ENCODE measurements around the gene PRH2.

Gene PRH2

DNA sequence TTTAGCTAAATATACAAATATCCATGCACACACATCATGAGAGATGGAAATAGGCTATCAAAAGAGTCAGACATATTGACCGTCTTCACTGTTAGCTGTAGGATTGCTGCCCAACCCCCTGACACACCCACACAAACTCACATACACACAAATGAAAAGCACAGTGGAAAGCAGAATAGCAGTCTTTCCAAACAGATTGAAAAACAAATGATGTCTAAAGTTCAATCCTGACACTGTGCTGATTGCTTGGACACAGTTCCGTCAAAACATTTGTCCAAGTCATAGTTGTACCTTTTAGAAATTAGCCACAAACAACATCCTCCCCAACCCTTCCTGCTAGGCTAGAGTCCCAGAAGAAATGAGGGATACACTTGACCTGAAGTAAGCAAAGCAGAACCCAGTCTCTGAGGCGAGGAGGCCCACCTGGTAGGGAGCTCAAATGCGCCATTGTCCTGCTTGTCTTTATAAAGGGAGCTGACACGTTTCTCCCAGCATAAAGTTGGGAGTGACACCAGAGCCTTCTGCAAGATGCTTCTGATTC, at the start of gene PRH2:
Gene PRH2 (plus strand): TSS at position 491 of the 541 bp plus-strand sequence. CDS start 38 bp downstream, at position 529.
- no peak for DNase-seq

DNA sequence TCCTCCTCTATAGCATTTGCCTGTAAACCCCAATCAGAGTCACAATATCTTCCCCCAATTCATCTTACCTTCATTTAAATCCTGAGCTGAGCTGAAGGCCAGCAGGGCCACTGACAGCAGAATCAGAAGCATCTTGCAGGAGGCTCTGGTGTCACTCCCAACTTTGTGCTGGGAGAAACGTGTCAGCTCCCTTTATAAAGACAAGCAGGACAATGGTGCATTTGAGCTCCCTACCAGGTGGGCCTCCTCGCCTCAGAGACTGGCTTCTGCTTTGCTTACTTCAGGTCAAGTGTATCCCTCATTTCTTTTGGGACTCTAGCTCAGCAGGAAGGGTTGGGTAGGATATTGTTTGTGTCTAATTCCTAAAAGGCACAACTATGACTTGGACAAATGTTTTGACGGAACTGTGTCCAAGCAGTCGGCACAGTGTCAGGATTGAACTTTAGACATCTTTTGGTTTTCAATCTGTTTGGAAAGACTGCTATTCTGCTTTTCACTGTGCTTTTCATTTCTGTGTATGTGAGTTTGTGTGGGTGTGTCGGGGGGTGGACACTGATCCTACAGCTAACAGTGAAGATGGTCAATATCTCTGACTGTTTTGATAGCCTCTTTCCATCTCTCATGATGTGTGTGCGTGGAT, 44.8 kb upstream of the PRH2 start, which contains the start of gene PRH1:
Gene PRH1 (minus strand): TSS at position 170 of the 640 bp plus-strand sequence. CDS start 38 bp downstream, at position 132.
- no peak for DNase-seq

DNA sequence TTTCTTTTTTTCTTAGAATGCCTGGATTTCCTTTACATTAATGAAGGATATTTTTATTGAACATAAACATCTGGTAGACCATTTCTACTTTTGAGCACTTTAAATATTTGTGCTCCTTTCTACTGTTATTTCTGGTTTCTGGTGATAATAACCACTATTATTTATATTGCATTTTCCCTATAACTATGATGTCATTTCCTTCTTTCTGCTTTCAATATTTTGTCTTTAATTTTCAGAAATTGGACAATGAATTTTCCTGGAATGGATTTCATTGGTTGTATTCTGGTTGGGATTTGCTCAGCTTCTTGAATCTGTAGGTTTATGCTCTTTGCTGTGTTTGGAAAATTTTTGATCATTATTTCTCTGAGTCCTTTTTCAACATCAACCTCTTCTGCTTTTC, 39.8 kb upstream of the PRH2 start:
- DNase-seq, result no peak

- no peak for DNase-seq
Observed at GRCh38 chr12:10891937-10892336, 37.1 kb upstream of the PRH2 start.

DNA sequence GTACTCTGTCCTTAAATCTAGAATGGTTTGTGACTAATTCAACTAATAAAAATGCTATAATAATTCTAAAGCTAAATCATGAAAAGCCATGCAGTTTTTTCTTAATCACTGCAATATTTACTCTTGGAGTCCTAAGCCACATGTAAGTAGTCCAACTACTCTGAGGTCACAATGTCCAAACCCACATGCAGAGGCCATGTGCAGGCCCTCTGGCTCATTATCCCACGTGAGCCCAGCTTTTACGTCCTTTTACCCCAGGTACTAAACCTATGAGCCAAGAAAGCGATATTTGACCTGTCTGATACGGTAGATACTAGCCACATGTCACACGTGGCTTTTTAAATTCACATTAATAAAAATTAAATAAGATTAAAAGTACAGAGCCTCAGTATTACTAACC, 32.2 kb upstream of the PRH2 start:
- DNase-seq, result no peak

DNA sequence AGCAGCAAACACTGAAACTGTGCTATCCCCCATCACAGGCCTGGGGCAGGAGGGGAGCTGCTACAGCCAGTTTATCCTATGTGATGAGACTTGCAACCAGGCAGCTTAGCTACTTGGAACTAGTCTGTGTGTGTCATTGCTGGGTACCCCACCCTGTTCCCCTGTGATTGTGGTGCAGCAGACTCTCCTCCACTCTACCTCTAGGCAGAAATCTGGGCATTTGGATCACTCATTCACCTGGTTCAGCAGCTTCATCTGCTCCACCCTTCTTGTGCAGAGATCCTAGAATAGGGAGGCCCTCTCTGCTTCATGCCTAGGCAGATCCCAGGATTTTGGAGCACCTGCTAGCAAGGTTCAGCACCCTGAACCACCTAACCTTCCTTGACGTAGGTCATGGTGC, 28.5 kb upstream of the PRH2 start:
- no peak for DNase-seq

DNA sequence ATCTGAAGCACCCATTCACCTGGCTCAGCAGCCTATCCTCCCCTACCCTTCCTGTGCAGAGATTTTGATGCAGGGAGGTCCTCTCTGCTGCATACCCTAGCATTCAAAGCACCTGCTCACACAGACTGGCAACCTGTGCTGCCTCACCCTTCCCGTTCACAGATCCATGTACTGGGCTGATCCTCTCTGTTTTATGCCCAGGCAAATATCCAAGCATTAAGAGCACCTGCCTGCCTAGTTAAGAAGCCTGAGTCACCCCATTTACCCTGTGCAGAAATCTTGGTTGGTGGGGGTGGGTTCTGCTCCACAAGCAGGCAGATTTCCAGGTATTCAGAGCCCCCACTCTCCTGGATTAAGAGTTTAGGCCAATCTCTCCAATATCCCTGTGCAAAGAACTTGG, 28.1 kb upstream of the PRH2 start:
- no peak for DNase-seq

- no peak for DNase-seq
Observed at GRCh38 chr12:10901427-10901826, 27.6 kb upstream of the PRH2 start.

DNA sequence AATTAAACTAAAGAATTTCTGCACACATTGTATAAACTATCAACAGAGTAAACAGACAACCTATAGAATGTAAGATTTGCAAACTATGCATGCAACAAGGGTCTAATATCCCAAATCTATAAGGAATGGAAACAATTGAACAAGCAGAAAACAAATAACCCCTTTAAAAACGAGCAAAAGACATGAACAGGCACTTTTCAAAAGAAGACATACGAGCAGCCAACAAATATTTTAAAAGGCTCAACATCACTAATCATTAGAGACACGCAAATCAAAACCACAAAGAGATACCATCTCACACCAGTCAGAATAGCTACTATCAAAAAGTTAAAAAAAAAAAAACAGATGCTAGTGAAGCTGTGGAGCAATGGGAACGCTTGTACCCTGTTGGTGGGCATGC, 24.4 kb upstream of the PRH2 start:
- no peak for DNase-seq

DNA sequence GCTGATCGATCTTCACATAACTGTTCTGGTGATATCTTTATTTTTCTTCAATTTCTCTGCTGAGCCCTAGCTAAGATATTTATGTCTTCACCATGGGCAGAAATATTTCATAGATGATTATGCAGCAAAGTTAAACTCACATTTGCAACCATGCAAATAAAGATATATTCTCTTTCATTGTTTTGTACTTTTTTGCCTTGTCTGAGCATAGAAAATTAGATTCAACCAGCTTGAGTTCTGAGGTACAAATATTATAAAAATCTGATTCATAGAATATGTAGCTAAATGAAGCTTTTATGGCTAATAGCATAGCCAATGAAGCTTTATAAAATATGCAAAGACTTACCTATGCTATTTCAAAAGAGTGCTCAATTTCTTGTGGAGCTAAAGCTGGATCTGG, 19.6 kb upstream of the PRH2 start, which contains the start of gene TAS2R13:
Gene TAS2R13 (minus strand): TSS at position 101 of the 400 bp plus-strand sequence. CDS start 264 bp downstream, outside the sequence.
- DNase-seq, result no peak

GRCh38 chr12:10910380-10910779, 18.7 kb upstream of the PRH2 start:
- DNase-seq, result no peak

DNA sequence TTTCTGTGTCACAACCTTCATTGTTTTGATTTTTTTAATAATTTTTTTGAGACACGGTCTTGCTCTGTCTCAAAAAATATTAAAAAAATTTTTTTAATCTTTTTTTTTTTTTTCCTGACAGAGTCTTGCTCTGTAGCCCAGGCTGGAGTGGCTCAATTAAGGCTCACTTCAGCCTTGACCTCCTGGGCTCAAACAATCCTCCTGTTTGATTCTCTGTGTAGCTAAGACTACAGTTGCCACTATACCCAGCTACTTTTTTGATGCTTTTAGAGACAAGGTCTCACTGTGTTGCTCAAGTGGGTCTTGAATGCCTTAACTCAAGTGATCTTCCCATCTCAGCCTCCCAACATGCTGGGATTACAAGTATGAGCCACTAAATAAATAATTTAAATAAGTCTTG, 9.2 kb upstream of the PRH2 start:
- no peak for DNase-seq

DNA sequence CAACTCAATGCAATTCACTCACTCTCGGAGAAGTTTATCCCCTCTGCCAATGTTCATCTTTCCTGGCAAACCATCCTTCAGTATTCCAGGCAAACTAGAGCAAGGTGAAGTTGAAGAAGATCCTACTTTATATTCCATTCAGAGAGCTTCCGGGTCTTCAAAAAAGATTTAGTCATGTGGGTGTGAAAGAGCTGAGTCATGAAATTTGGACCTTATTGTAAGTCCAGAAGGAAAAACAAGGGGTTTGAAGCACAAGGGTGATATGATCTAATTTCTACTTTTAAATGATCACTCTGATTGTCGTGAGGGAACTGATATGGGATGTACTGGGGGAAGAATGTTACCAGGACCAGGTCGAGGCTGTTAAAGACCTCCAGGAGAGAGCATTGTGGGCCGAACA, 2.8 kb upstream of the PRH2 start:
- DNase-seq, result no peak

DNA sequence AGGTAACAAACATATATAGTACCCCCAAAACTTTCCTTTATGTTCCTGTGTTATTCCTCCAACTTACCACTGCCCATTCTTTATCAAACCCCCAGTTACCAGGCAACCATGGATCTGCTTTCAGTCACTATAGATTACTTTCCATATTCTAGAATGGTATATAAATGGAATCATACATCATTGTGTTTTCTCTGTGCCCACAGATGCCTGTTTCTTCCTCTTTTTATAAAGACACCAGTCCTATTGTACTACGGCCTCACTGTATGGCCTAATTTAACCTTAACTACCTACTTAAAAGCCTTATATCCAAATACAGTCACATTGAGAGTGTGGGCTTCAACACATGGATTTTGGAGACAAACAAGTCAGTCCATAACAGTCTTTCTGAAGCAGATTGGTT, 7.5 kb downstream of the PRH2 start:
- DNase-seq, result no peak

GRCh38 chr12:10939163-10939562, 10.1 kb downstream of the PRH2 start, which contains the start of gene TAS2R14:
Gene TAS2R14, minus strand, starts transcription at chr12:10939263. Its CDS starts 56 bp downstream, at chr12:10939207.
- DNase-seq, result no peak

GRCh38 chr12:10940389-10940788, 11.4 kb downstream of the PRH2 start:
- DNase-seq, result no peak

GRCh38 chr12:10941369-10941768, 12.3 kb downstream of the PRH2 start:
- DNase-seq, result no peak

GRCh38 chr12:10941916-10942607, 13.0 kb downstream of the PRH2 start:
- DNase-seq, result no peak

DNA sequence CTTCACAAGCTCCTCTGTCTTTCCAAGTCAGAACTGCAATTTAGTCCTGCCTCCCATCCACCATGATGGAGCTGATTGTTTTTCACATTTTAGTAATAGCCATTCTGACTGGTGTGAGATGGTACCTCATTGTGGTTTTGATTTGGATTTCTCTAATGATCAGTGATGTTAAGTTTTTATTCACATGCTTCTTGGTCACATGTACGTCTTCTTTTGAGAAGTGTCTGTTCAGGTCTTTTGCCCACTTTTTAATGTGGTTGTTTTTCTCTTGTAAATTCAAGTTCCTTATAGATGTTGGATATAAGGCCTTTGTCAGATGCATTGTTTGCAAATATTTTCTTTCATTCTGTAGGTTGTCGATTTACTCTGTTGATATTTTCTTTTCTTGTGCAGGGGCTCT, 14.1 kb downstream of the PRH2 start:
- no peak for DNase-seq

DNA sequence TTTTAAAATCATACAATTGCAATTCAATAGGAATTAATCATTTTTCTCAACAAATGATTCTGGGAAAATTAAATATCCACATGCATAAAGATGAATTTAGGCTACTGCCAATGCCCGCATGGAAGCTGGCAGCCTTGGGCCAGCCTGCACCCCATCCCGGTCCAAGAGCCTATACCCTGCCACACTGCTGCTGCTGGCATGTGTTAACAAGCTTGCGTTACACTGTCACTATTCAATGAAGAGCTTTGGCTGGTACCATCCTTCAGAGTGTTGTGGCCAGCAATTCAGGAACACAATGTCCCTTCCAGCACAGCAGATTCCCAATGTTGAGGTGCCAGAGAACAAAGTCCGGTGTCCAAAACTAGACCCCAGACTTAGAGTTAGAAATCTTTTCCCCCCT, 23.6 kb downstream of the PRH2 start:
- DNase-seq, result no peak

- DNase-seq, result no peak
Observed at GRCh38 chr12:10956085-10956484, 27.0 kb downstream of the PRH2 start.

- no peak for DNase-seq
Observed at GRCh38 chr12:10957741-10958140, 28.7 kb downstream of the PRH2 start.

DNA sequence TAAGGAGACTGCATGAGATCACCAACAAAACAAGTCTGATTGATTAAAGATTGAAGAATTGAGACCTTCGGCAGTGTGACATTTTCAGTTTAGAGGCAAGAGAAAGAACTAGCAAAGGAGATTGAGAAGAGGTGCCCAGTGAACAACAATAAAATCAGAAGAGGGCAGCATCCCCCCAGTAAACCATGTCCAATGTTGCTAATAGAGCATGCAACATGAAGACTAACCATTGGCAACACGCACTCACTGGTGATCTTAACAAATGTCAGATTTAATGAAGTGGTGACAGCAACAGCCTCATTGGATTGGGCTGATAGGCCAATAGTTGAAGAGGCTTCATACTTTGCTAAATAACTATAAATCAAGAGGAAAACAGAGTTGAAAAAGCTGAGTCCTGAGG, 30.8 kb downstream of the PRH2 start:
- DNase-seq, result no peak

DNA sequence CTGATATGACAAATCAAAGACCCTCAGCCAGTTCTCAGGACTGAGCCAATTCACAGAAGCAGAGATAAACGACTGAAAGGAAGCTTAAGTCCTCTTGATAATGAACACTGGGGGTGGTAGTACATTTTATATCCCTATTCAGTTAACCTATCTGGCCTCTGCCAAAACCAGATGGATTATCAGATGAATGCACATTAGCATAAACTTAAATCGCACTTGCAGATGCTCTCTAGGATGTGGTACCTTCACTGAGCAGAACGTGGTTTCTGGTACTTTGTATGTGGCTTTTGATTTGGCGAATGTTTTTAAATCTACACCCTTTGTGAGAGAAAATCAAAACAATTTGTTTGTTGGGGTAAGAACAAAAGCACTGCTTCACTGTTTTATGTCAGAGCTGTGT, 31.2 kb downstream of the PRH2 start:
- DNase-seq, result no peak

Measured in NCI-H1436 (cell line).